Hippocampal formation (tissue), 2 donors: ENCODE measurements around the gene TMOD2.
A peak's percentile ranks its signal among the peaks of the same experiment; 100 is the strongest.
"Not testable (repeated sequence)": the region's sequence is repeated elsewhere in the genome, so short reads cannot be mapped to it uniquely, and the experiment has no call there.

Source experiments
- DNase-seq, 2 donors: peaks; one replicate each; lab custom pipeline; 2025; lab: John Stamatoyannopoulos, UW

Gene TMOD2

DNA sequence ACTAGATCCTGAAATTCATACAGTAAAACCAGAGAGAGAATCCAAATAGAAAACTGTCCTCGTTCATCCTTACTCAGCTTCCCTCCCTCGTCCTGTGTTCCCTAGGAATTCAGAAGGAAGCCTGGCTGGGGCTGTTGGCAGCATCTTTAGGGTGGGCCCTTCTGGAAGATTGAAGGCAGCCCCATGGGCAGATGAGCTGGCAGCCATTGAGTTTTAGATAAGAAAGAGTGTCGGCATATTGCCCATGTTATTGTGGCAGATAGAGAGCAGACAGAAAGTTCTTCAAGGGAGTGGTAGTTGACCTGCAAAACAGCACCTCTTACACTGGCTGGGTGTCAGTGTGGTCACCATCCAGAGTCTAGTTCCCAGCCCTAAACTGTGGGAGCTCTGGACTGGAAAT is 23.5 kb downstream of the TMOD2 start:
- no peak for DNase-seq

DNA sequence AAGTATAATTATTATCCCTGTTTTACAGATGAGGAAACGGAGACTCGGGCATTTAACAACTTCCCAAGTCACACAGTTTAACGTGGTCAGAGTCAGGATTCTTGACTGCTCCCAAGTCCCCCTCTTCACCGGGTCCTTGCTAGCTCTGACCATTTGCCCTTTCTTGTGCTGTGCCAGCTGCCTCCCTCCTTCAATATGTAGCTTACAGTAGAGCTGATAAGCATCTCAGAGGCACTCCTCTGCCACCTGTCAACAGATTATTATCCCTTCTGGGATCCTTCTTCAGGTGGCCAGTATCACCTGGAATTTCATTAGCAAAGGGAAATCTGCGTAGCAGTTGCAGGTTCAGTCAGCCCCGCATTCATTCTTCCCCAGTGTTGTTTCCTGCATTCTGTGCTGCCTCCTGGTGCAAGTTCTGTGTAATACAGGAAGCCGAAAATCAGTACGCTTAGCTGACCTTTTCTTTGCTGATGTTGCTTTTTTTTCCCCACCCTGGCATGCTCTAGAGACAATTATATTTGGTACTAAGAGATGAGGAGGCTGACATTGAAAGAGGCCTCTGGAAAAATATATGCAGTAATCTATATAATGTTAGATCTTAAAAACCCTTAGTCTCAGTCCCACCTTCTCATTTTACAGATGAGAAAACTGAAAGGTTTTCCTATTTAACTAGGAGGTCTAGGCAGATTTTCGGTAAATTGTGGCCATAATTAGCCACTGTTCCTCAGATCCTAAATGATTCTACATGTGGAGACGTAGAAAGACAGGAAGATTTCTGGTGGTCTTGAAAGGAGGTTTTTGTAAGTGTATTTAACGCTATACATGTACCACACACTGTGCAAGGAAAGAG is 24.8 kb downstream of the TMOD2 start:
- peak; percentile 30 to 67 for DNase-seq

DNA sequence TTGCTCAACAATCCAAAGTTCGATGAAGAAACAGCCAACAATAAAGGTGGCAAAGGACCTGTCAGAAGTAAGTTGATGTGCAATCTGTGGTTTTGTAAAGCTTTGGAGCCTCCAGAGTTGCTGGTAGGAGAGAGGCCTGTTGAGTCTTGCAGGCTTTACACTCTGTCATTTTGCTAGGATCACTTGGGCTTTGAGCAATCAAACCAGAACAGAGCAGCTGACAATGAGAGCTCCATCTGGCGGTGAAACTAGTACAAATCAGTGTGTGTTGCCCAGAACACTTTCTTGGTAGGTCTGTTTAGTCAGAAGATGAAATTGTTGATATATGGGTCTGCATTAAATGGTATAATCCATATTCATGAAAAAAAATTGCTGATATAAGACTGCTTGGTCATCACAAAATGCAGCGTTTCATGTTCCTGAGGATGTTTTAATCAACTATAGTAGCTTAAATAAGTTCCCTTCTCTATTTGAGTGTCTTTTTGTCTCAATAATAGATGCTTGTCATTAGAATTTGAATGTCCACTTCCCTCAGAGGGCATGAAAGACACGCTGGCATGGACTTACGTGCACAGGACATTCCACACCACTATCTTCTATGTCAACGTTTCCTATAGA is 25.7 kb downstream of the TMOD2 start:
- DNase-seq, result peak; percentile 68 to 83

- DNase-seq, result no peak
These were observed 29.2 kb downstream of the TMOD2 start for GRCh38 chr15:51780636-51781035.

GRCh38 chr15:51781506-51781905 is 30.1 kb downstream of the TMOD2 start:
- DNase-seq, result no peak

- DNase-seq, result no peak
These were observed 31.0 kb downstream of the TMOD2 start for GRCh38 chr15:51782357-51782896.

DNA sequence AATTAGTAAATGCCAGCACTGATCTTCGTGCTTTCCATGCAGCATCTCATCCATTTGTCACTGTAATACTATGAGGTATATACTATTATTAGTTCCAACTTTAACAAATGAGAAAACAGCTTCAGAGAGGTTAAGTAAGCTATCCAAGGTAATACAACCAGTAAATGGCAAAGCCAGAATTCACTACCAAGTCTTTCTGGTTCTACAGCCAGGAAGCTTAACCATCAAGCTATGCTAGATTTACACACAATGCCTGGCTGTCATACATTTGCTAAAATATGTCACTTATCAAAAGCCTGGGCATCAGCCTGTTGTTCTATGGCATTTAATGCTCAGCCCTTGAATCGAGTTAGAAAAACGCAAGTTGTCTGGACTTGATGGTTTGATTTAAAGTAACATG is 32.6 kb downstream of the TMOD2 start:
- DNase-seq, result no peak

DNA sequence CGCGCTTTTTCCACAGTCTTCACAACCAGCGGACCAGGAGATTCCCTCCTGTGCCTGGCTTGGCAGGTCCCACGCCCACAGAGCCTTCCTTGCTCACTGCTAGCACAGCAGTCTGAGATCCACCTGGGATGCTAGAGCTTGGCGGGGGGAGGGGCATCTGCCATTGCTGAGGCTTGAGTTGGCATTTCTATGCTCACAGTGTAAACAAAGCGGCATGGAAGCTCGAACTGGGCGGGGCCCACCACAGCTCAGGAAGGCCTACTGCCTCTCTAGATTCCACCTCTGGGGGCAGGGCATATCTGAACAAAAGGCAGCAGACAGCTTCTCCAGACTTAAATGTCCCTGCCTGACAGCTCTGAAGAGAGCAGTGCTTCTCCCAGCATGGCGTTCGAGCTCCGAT is 35.7 kb downstream of the TMOD2 start:
- not testable (repeated sequence) for DNase-seq

DNA sequence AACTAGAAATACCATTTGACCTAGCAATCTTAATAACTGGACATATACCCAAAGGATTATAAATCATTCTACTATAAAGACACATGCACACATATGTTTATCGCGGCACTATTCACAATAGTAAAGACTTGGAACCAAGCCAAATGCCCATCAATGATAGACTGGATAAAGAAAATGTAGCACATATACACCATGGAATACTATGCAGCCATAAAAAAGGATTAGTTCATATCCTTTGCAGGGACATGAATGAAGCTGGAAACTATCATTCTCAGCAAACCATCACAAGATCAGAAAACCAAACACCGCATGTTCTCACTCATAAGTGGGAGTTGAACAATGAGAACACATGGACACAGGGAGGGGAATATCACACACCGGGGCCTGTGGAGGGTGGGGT is 41.1 kb downstream of the TMOD2 start:
- not testable (repeated sequence) for DNase-seq

- peak; percentile 15 to 29 for DNase-seq
These were observed 42.3 kb downstream of the TMOD2 start for GRCh38 chr15:51793521-51794305.

- no peak for DNase-seq
These were observed 45.5 kb downstream of the TMOD2 start for GRCh38 chr15:51796847-51797401.

- DNase-seq, result no peak
These were observed 46.9 kb downstream of the TMOD2 start for GRCh38 chr15:51798281-51798680.

GRCh38 chr15:51799282-51800252 is 48.2 kb downstream of the TMOD2 start:
- no peak for DNase-seq

DNA sequence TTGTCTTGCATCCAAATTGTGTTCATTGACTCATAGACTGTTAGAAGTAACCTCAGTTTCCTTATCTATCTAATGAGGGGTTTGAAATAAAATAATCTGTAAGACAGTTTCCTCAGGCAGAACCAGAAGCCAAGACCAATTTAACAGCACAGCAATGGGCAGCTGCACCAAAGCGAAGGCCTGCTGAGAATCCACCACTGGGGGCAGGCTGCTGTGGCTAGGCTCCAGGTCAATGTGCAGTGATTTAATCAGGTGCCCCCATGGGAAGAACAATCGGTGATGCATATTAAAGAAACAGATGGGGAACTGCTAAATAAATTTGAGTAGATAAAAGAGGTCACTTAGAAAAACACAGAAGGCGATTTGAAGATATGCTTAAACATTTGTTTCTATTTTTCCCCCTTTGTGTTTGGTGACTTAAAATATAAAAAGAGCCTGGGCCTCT is 50.0 kb downstream of the TMOD2 start:
- peak in 1 of 2 donors; percentile 21 for DNase-seq

- DNase-seq, result no peak
These were observed 51.2 kb downstream of the TMOD2 start for GRCh38 chr15:51802593-51802992.

- DNase-seq, result no peak
These were observed 52.6 kb downstream of the TMOD2 start for GRCh38 chr15:51803965-51804364.

GRCh38 chr15:51806123-51806522 is 54.7 kb downstream of the TMOD2 start:
- no peak for DNase-seq

- DNase-seq, result no peak
These were observed 58.1 kb downstream of the TMOD2 start for GRCh38 chr15:51809457-51809856.

GRCh38 chr15:51812598-51812997 is 61.2 kb downstream of the TMOD2 start:
- DNase-seq, result no peak

DNA sequence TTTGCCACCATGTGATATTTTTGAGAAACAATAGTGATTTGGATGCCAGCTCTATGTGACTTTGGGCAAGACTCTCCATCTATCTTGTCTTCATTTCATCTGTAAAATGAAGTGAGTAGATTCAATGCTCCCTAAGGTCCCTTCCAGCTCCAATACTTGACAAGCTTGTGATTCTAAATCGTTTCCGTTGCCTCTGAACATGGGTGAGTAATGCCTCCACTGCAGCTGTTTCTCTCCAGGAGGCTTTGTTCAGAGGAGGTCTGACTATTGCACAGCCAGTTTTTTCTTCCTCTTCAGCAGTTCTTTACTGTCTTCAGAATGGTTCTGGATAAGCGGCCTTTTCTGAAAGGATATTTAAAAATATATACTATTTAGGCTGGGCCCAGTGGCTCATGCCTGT is 63.2 kb downstream of the TMOD2 start:
- DNase-seq, result no peak

DNA sequence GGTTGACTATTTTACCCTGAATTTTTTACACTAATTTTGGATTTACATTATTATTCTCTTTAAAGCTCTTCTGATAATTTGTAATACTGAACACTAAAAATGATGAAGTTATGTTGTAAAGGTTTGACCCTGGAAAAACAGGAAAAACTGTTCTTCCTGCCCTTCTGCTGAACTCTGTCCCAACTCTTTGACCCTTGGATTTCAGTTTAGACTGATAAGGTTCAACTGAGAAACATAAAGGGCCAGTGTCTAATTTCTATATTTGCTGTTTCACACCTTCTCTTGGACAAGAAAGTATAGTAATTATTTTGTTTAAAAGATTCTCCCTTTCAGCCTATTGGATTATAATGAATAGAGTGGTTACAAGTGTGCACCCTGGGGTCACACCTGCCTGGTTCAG is 65.2 kb downstream of the TMOD2 start:
- no peak for DNase-seq
